ENCODE data around the gene ZNF497. TPM values are rescaled to one million over a fixed set of nuclear protein-coding genes. Genes with fewer than 3 reads are reported as not detected.
"Not testable (repeated sequence)": the region's sequence is repeated elsewhere in the genome, so short reads cannot be mapped to it uniquely, and the experiment has no call there.

The ZNF497 gene
- total and polyA plus RNA-seq, 10 of the 15 experiments (the other 5 are each of a cell fraction or from before 2014, with no cell fraction given): 0.09 to 0.82 (median 0.28) TPM

GRCh38 chr19:58349590-58349989, 13.0 kb downstream of the ZNF497 start:
- Histone ChIP-seq H3K9me3 (replicated peaks; ENCODE audit: control insufficient read depth, insufficient read depth, low read length) (no peaks in the 10 kb centered on the region), H3K27me3 (replicated peaks in 1 of 2; ENCODE audit: control insufficient read depth in 2 of 2, insufficient read depth in 2 of 2, low read length in 1 of 2) (no peaks in the 10 kb centered on the region), H2AFZ (ENCODE audit: control insufficient read depth, low read depth, low read length) (no peak overlapping the region), H3K4me3 (no peak overlapping the region), H3K36me3 (ENCODE audit: control insufficient read depth in 2 of 2, insufficient read depth in 2 of 2, low read length in 1 of 2) (no peaks in the 10 kb centered on the region), H3K9ac (ENCODE audit: control insufficient read depth, insufficient read depth, low read length) (no peak overlapping the region; the same call in 1 of the 2 replicates), H3K4me2 (ENCODE audit: control insufficient read depth, insufficient read depth) (no peak overlapping the region; the same call in 1 of the 2 replicates), H3K27ac (ENCODE audit: control insufficient read depth, insufficient read depth) (no peak overlapping the region), H4K20me1 (ENCODE audit: control insufficient read depth, insufficient read depth) (no peaks in the 10 kb centered on the region), H3K4me1 (ENCODE audit: control insufficient read depth, insufficient read depth, low read length) (0 out of 2 replicates have a peak, but pooled peaks cover 3% of the 10 kb centered on the region), H3K79me2 (ENCODE audit: control insufficient read depth, insufficient read depth, low read length) (no peaks in the 10 kb centered on the region; the same call in 1 of the 2 replicates)
- ATAC-seq (no peak), DNase-seq (ENCODE audit: low read depth, low spot score) (no peak), FAIRE-seq (no peak)
- CTCF ChIA-PET: no interaction called here
- TF ChIP-seq EZH2 (IDR thresholded peaks at IDR 0.05; ENCODE audit: borderline replicate concordance, control insufficient read depth, low read depth, low read length): no peak
- no peak for TF ChIP-seq FOXM1 (IDR thresholded peaks at IDR 0.05; ENCODE audit: low read depth, low read length)
- no peak for TF ChIP-seq PBX3 (IDR thresholded peaks at IDR 0.05; ENCODE audit: insufficient replicate concordance, low read depth, low read length)
- TF ChIP-seq PML (IDR thresholded peaks at IDR 0.05; ENCODE audit: low read length): no peak
- no peak for TF ChIP-seq SP1 (IDR thresholded peaks at IDR 0.05; ENCODE audit: low read depth, low read length)
- no peak for TF ChIP-seq CBX5 (IDR thresholded peaks at IDR 0.05; ENCODE audit: low read depth)
- TF ChIP-seq JUND (IDR thresholded peaks at IDR 0.05; ENCODE audit: low read depth, low read length): no peak
- TF ChIP-seq, protein P1, sequence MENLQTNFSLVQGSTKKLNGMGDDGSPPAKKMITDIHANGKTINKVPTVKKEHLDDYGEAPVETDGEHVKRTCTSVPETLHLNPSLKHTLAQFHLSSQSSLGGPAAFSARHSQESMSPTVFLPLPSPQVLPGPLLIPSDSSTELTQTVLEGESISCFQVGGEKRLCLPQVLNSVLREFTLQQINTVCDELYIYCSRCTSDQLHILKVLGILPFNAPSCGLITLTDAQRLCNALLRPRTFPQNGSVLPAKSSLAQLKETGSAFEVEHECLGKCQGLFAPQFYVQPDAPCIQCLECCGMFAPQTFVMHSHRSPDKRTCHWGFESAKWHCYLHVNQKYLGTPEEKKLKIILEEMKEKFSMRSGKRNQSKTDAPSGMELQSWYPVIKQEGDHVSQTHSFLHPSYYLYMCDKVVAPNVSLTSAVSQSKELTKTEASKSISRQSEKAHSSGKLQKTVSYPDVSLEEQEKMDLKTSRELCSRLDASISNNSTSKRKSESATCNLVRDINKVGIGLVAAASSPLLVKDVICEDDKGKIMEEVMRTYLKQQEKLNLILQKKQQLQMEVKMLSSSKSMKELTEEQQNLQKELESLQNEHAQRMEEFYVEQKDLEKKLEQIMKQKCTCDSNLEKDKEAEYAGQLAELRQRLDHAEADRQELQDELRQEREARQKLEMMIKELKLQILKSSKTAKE (IDR thresholded peaks at IDR 0.05; ENCODE audit: low read depth, poor library complexity, severe bottlenecking): no peak
- no peak for TF ChIP-seq RBBP5 (conservative IDR thresholded peaks at IDR 0.05)
- no peak for TF ChIP-seq SREBF2 (IDR thresholded peaks at IDR 0.05; ENCODE audit: low read length)
- TF ChIP-seq BACH1 (IDR thresholded peaks at IDR 0.05; ENCODE audit: borderline replicate concordance): no peak
- 61% methylated on average over 8 of the region's 8 CpGs for WGBS (ENCODE audit: insufficient coverage, insufficient replicate concordance, low lambda C conversion rate, missing lambda C conversion rate)
- POLR2A ChIA-PET: interaction anchor here (1.6 kb wide), 1 partner anchor 13 kb away, joined by 9 read pairs; the partner anchor contains the start of gene ZNF497
- in situ Hi-C loops (cut with MboI) (no loop called here), intact Hi-C loops (cut with micrococcal nuclease; ENCODE audit: unreplicated experiment) (no loop called here)
- no TSS peak for BruUV-seq (replicated peaks)
- SMC1A ChIA-PET (ENCODE audit: uncharacterized antibody, unreplicated experiment): no interaction called here
- RAD21 ChIA-PET (ENCODE audit: unreplicated experiment): interaction anchor here (3.6 kb wide), 1 partner anchor 13 kb away, joined by 18 read pairs; the partner anchor contains the start of gene ZNF497

DNA sequence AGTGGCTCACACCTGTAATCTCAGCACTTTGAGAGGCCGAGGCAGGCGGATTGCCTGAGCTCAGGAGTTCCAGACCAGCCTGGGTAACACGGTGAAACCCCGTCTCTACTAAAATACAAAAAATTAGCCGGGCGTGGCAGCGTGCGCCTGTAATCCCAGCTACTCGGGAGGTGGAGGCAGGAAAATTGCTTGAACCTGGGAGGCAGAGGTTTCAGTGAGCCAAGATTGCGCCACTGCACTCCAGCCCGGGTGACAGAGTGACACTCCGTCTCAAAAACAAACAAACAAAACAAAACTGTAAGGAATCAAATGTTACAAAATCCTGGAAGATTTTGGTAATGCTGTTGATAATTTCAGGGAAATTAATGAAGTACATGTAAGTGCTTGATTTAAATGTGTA, 14.5 kb downstream of the ZNF497 start:
- DNase-seq (ENCODE audit: low read depth, low spot score); H3K36me3 ChIP-seq (ENCODE audit: control insufficient read depth in 2 of 2, insufficient read depth in 2 of 2, low read length in 1 of 2); FAIRE-seq; H3K79me2 ChIP-seq (ENCODE audit: control insufficient read depth, insufficient read depth, low read length); H3K4me1 ChIP-seq (ENCODE audit: control insufficient read depth, insufficient read depth, low read length); BruUV-seq (replicated peaks); H3K27me3 ChIP-seq (replicated peaks in 1 of 2; ENCODE audit: control insufficient read depth in 2 of 2, insufficient read depth in 2 of 2, low read length in 1 of 2); intact Hi-C loops (cut with micrococcal nuclease; ENCODE audit: unreplicated experiment); H3K9me3 ChIP-seq (replicated peaks; ENCODE audit: control insufficient read depth, insufficient read depth, low read length); H4K20me1 ChIP-seq (ENCODE audit: control insufficient read depth, insufficient read depth); in situ Hi-C loops (cut with MboI): not testable (repeated sequence)
- ChIA-PET CTCF (interaction anchor here (0.7 to 2.6 kb wide), 5 partner anchors 15 to 882 kb away, joined by 3 to 13 read pairs (median 4); partner anchors contain the start of genes ZBTB45 and ZNF497), SMC1A (ENCODE audit: uncharacterized antibody, unreplicated experiment) (interaction anchor here (0.7 to 3.0 kb wide), 4 partner anchors 14 to 21 kb away, joined by 3 to 17 read pairs (median 6); partner anchors contain the start of genes ZNF497 and ZSCAN22), RAD21 (ENCODE audit: unreplicated experiment) (interaction anchor here (0.8 to 3.6 kb wide), 2 partner anchors 14 to 185 kb away, joined by 3 to 18 read pairs; partner anchors contain the start of gene ZNF497), POLR2A (interaction anchor here (0.6 to 3.6 kb wide), 10 partner anchors 9 to 213 kb away, joined by 3 to 37 read pairs (median 4); partner anchors contain the start of genes TRIM28, ZNF497, ZNF584 and ZNF837)
- Histone ChIP-seq H3K4me3 (peak overlapping the region; percentile 87), H3K4me2 (ENCODE audit: control insufficient read depth, insufficient read depth) (peak overlapping the region; percentile 86), H3K9ac (ENCODE audit: control insufficient read depth, insufficient read depth, low read length) (peak overlapping the region; percentile 66), H2AFZ (ENCODE audit: control insufficient read depth, low read depth, low read length) (peak overlapping the region; percentile 93), H3K27ac (ENCODE audit: control insufficient read depth, insufficient read depth) (0 out of 2 replicates have a peak overlapping the region, but pooled peaks have one; percentile 44)
- peak; percentile 8 for ATAC-seq
- 39% methylated on average over 12 of the region's 12 CpGs for WGBS (ENCODE audit: insufficient coverage, insufficient replicate concordance, low lambda C conversion rate, missing lambda C conversion rate)

All from GM12878 (cell line).